ENCODE measurements around the gene SART1.

DNA sequence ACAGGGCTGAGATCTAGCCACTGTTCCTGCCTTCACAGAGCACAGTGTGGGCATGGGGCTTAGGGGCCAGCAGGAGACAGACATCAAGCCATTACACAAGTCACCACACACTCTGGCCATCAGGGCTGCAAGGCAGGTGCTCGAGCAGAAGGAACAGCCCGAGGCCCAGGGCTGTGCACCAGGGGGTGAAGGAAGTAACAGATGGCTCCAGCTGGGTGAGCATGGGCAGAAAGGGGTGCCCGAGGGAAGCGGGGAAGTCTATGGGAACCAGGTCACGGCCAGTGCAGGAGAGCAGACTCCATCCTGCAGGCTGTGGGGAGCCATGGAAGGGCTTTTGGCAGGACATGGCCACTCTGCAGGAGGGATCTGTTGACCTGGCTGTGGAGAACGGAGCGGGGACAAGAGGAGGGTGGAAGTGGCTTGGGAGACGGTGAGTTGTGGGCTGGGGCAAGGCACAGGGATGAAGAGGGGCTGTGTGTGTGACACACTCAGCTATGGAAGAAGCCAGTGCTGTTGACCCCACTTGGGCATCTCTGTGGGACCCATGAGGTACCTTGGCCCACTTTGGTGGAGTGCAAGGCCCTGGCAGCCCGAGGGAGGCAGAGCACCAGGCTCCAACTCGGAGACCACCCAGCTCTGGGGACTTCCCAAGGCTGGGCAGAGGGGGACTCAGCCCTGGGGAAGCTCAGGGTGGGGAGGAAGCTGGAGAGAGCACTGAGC, 46.3 kb upstream of the SART1 start:
- TF ChIP-seq, protein P1, sequence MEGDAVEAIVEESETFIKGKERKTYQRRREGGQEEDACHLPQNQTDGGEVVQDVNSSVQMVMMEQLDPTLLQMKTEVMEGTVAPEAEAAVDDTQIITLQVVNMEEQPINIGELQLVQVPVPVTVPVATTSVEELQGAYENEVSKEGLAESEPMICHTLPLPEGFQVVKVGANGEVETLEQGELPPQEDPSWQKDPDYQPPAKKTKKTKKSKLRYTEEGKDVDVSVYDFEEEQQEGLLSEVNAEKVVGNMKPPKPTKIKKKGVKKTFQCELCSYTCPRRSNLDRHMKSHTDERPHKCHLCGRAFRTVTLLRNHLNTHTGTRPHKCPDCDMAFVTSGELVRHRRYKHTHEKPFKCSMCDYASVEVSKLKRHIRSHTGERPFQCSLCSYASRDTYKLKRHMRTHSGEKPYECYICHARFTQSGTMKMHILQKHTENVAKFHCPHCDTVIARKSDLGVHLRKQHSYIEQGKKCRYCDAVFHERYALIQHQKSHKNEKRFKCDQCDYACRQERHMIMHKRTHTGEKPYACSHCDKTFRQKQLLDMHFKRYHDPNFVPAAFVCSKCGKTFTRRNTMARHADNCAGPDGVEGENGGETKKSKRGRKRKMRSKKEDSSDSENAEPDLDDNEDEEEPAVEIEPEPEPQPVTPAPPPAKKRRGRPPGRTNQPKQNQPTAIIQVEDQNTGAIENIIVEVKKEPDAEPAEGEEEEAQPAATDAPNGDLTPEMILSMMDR (IDR thresholded peaks at IDR 0.05; ENCODE audit: low read length): no peak
- no peak for TF ChIP-seq EZH2 (optimal IDR thresholded peaks at IDR 0.05; ENCODE audit: low read depth, low read length)
